K562 (cell line): ENCODE measurements around the gene ZNF736. TPM values are rescaled to one million over a fixed set of nuclear protein-coding genes. Genes with fewer than 3 reads are reported as not detected.

ENCODE experiments used
- polyA plus RNA-seq, 8 experiments: library from polyadenylated mRNA; depleted of rRNA in 4 of 8; stranded (reverse) in 5 of 8; unstranded in 3 of 8; fragments of >200 nt; fragmentation: Nextera tagmentation in 2 of 8; fragmentation: Illumina TruSeq in 1 of 8; extraction: Ambion mirVana in 2 of 8; extraction: Trizol in 1 of 8; gene quantifications; 2 replicates each; pipeline versions ENCODE4 v1.2.1 to v1.2.3, GENCODE V29; 2011 to 2014; ENCODE audit warnings: inconsistent platforms in 1 of 8, missing spikeins in 1 of 8
- total RNA-seq, 7 experiments: library from RNA; depleted of rRNA in 6 of 7; stranded (reverse); fragments of >200 nt in 6 of 7; fragmentation: Illumina TruSeq in 2 of 7; extraction: Trizol in 2 of 7; gene quantifications; 2 replicates each; pipeline versions ENCODE4 v1.2.1 to v1.2.3, GENCODE V29; 2011 to 2021; ENCODE audit warnings: low replicate concordance in 1 of 7

ZNF736 gene
- total and polyA plus RNA-seq, 9 of the 15 experiments (the other 6 are each of a cell fraction or from before 2014, with no cell fraction given): 2.7 to 15.6 (median 7.6) TPM

Other genes starting within 250 kb of the ZNF736 start
- gene ZNF735, start 106.8 kb upstream of the ZNF736 start, total RNA-seq (2014; rRNA removed): not detected in 2 replicates
- not detected in 2 replicates for gene ZNF735, start 106.8 kb upstream of the ZNF736 start, total RNA-seq (2014; rRNA removed; fragmentation: Illumina TruSeq; extraction: Trizol)
- not detected in 2 replicates for gene ZNF735, start 106.8 kb upstream of the ZNF736 start, total RNA-seq (2015; rRNA removed; fragmentation: Illumina TruSeq; extraction: Trizol)
- not detected in 2 replicates for gene ZNF735, start 106.8 kb upstream of the ZNF736 start, total RNA-seq (2021)
- not detected in 2 replicates for gene ZNF735, start 106.8 kb upstream of the ZNF736 start, polyA plus RNA-seq (2011; rRNA removed)
- gene ZNF735, start 106.8 kb upstream of the ZNF736 start, polyA plus RNA-seq (2014; fragmentation: Illumina TruSeq; extraction: Trizol): not detected in 2 replicates
- gene ZNF735, start 106.8 kb upstream of the ZNF736 start, polyA plus RNA-seq (2014; fragmentation: Nextera tagmentation; extraction: Ambion mirVana): not detected
- gene ZNF735, start 106.8 kb upstream of the ZNF736 start, polyA plus RNA-seq (2014; rRNA removed): not detected in 2 replicates
- not detected in 2 replicates for gene ZNF679, start 85.5 kb upstream of the ZNF736 start, total RNA-seq (2014; rRNA removed)
- not detected in 2 replicates for gene ZNF679, start 85.5 kb upstream of the ZNF736 start, total RNA-seq (2014; rRNA removed; fragmentation: Illumina TruSeq; extraction: Trizol)
- gene ZNF679, start 85.5 kb upstream of the ZNF736 start, total RNA-seq (2015; rRNA removed; fragmentation: Illumina TruSeq; extraction: Trizol): not detected in 2 replicates
- not detected in 2 replicates for gene ZNF679, start 85.5 kb upstream of the ZNF736 start, total RNA-seq (2021)
- gene ZNF679, start 85.5 kb upstream of the ZNF736 start, polyA plus RNA-seq (2011; rRNA removed): not detected in 2 replicates
- gene ZNF679, start 85.5 kb upstream of the ZNF736 start, polyA plus RNA-seq (2014; fragmentation: Illumina TruSeq; extraction: Trizol): not detected in 2 replicates
- not detected for gene ZNF679, start 85.5 kb upstream of the ZNF736 start, polyA plus RNA-seq (2014; fragmentation: Nextera tagmentation; extraction: Ambion mirVana)
- gene ZNF679, start 85.5 kb upstream of the ZNF736 start, polyA plus RNA-seq (2014; rRNA removed): not detected in 2 replicates
- gene ZNF680, start 249.1 kb downstream of the ZNF736 start, total RNA-seq (2014; rRNA removed): 7.0 and 9.8 TPM in 2 replicates
- gene ZNF680, start 249.1 kb downstream of the ZNF736 start, total RNA-seq (2014; rRNA removed; fragmentation: Illumina TruSeq; extraction: Trizol): 23.4 and 27.9 TPM in 2 replicates
- 21.7 and 25.0 TPM in 2 replicates for gene ZNF680, start 249.1 kb downstream of the ZNF736 start, total RNA-seq (2015; rRNA removed; fragmentation: Illumina TruSeq; extraction: Trizol)
- 12.0 and 12.7 TPM in 2 replicates for gene ZNF680, start 249.1 kb downstream of the ZNF736 start, total RNA-seq (2021)
- gene ZNF680, start 249.1 kb downstream of the ZNF736 start, polyA plus RNA-seq (2011; rRNA removed): 7.3 and 9.3 TPM in 2 replicates
- gene ZNF680, start 249.1 kb downstream of the ZNF736 start, polyA plus RNA-seq (2014; fragmentation: Illumina TruSeq; extraction: Trizol): 11.5 and 13.8 TPM in 2 replicates
- 10 to 100 TPM; 11.6 to 12.2 TPM for gene ZNF680, start 249.1 kb downstream of the ZNF736 start, polyA plus RNA-seq (2014; fragmentation: Nextera tagmentation; extraction: Ambion mirVana)
- 7.9 and 9.1 TPM in 2 replicates for gene ZNF680, start 249.1 kb downstream of the ZNF736 start, polyA plus RNA-seq (2014; rRNA removed)